ENCODE results near the gene DGKI. TPM values are rescaled to one million over a fixed set of nuclear protein-coding genes. Genes with fewer than 3 reads are reported as not detected.

The DGKI gene
- total RNA-seq, result under 0.01 TPM

- DNase-seq (ENCODE audit: low read depth in 2 of 3, low spot score in 2 of 3), result peak in 1 of 3 donors; percentile 6
Observed at GRCh38 chr7:137846827-137847567, at the start of gene DGKI. TSS of gene DGKI (minus strand) at chr7:137846974.

- DNase-seq (ENCODE audit: low read depth in 2 of 3, low spot score in 2 of 3), result no peak
Observed at GRCh38 chr7:137895301-137896221, 48.8 kb upstream of the DGKI start.

- DNase-seq (ENCODE audit: low read depth in 2 of 3, low spot score in 2 of 3), result no peak
Observed at GRCh38 chr7:137893143-137893742, 46.5 kb upstream of the DGKI start.

- DNase-seq (ENCODE audit: low read depth in 2 of 3, low spot score in 2 of 3), result no peak
Observed at GRCh38 chr7:137891016-137891655, 44.4 kb upstream of the DGKI start.

- DNase-seq (ENCODE audit: low read depth in 2 of 3, low spot score in 2 of 3), result no peak
Observed at GRCh38 chr7:137890449-137890921, 43.7 kb upstream of the DGKI start.

GRCh38 chr7:137888241-137888640, 41.5 kb upstream of the DGKI start:
- DNase-seq (ENCODE audit: low read depth in 2 of 3, low spot score in 2 of 3), result no peak

GRCh38 chr7:137886746-137887145, 40.0 kb upstream of the DGKI start:
- DNase-seq (ENCODE audit: low read depth in 2 of 3, low spot score in 2 of 3), result no peak

- DNase-seq (ENCODE audit: low read depth in 2 of 3, low spot score in 2 of 3), result no peak
Observed at GRCh38 chr7:137886281-137886680, 39.5 kb upstream of the DGKI start.

- no peak for DNase-seq (ENCODE audit: low read depth in 2 of 3, low spot score in 2 of 3)
Observed at GRCh38 chr7:137885678-137886077, 38.9 kb upstream of the DGKI start.

GRCh38 chr7:137882806-137883205, 36.0 kb upstream of the DGKI start:
- no peak for DNase-seq (ENCODE audit: low read depth in 2 of 3, low spot score in 2 of 3)

- DNase-seq (ENCODE audit: low read depth in 2 of 3, low spot score in 2 of 3), result no peak
Observed at GRCh38 chr7:137882261-137882668, 35.5 kb upstream of the DGKI start.

GRCh38 chr7:137881607-137882260, 35.0 kb upstream of the DGKI start:
- no peak for DNase-seq (ENCODE audit: low read depth in 2 of 3, low spot score in 2 of 3)

- no peak for DNase-seq (ENCODE audit: low read depth in 2 of 3, low spot score in 2 of 3)
Observed at GRCh38 chr7:137880432-137880831, 33.7 kb upstream of the DGKI start.

GRCh38 chr7:137879357-137880158, 32.8 kb upstream of the DGKI start:
- DNase-seq (ENCODE audit: low read depth in 2 of 3, low spot score in 2 of 3), result no peak

- peak in 1 of 3 donors; percentile 24 for DNase-seq (ENCODE audit: low read depth in 2 of 3, low spot score in 2 of 3)
Observed at GRCh38 chr7:137878333-137878961, 31.7 kb upstream of the DGKI start.

- no peak for DNase-seq (ENCODE audit: low read depth in 2 of 3, low spot score in 2 of 3)
Observed at GRCh38 chr7:137877027-137877675, 30.4 kb upstream of the DGKI start.

GRCh38 chr7:137875746-137876145, 29.0 kb upstream of the DGKI start:
- DNase-seq (ENCODE audit: low read depth in 2 of 3, low spot score in 2 of 3), result no peak

- DNase-seq (ENCODE audit: low read depth in 2 of 3, low spot score in 2 of 3), result no peak
Observed at GRCh38 chr7:137873979-137874777, 27.4 kb upstream of the DGKI start.

Data from hematopoietic multipotent progenitor cell (in vitro differentiated cells).